ENCODE measurements around the gene OR52L1. TPM values are rescaled to one million over a fixed set of nuclear protein-coding genes. Genes with fewer than 3 reads are reported as not detected.

The OR52L1 gene
- polyA plus RNA-seq, 1 donor (not counting 4 experiments of a cell fraction or from before 2014, with no cell fraction given): not detected

DNA sequence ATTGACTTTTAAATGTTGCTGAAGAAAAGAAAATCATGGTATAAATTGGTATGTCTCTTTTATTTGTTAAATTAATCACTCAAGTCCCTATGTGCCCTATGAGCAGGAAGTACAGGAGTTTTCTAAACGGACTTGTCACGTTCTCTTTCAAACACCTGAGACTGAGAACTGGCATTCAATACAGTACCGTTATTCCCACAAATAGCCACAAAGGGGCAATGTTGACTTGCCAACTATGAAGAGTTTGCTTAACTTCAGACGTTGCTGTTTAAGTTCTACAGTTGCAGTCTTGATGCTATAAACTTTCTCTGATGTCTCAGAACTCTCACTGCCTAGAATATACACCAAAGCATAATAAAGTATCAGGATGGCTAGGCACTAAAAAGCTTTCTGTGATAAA lies 36.2 kb upstream of the OR52L1 start:
- Histone ChIP-seq H3K9ac (ENCODE audit: control insufficient read depth, extremely low read depth, insufficient read depth, low read length) (no peak overlapping the region), H3K79me2 (ENCODE audit: control insufficient read depth, insufficient read depth, low read length) (no peaks in the 10 kb centered on the region), H3K9me3 (ENCODE audit: control insufficient read depth, low read depth, low read length) (no peaks in the 10 kb centered on the region), H3K36me3 (ENCODE audit: control insufficient read depth in 2 of 2, extremely low read depth in 1 of 2, insufficient read depth in 2 of 2, low read length in 2 of 2) (no peaks in the 10 kb centered on the region), H2AFZ (ENCODE audit: control insufficient read depth, low read length) (no peak overlapping the region), H3K9me1 (ENCODE audit: control insufficient read depth, extremely low read depth, insufficient read depth, low read length) (no peaks in the 10 kb centered on the region), H4K20me1 (ENCODE audit: control insufficient read depth, extremely low read depth, insufficient read depth, low read length) (no peaks in the 10 kb centered on the region), H3K4me1 (ENCODE audit: control insufficient read depth, extremely low read depth, insufficient read depth, low read length) (no peaks in the 10 kb centered on the region), H3K27ac (ENCODE audit: control insufficient read depth, insufficient read depth, low read length) (no peak overlapping the region), H3K4me2 (ENCODE audit: control insufficient read depth, extremely low read depth, insufficient read depth, low read depth, low read length) (no peak overlapping the region), H3K27me3 (ENCODE audit: control insufficient read depth, extremely low read depth, insufficient read depth, low read length) (no peaks in the 10 kb centered on the region), H3K4me3 (ENCODE audit: control insufficient read depth in 2 of 3, extremely low read depth in 1 of 3, insufficient read depth in 2 of 3, low read depth in 1 of 3, low read length in 3 of 3) (no peak overlapping the region)
- TF ChIP-seq EZH2 (IDR thresholded peaks at IDR 0.05; ENCODE audit: low read length): no peak
- TF ChIP-seq, protein P1, sequence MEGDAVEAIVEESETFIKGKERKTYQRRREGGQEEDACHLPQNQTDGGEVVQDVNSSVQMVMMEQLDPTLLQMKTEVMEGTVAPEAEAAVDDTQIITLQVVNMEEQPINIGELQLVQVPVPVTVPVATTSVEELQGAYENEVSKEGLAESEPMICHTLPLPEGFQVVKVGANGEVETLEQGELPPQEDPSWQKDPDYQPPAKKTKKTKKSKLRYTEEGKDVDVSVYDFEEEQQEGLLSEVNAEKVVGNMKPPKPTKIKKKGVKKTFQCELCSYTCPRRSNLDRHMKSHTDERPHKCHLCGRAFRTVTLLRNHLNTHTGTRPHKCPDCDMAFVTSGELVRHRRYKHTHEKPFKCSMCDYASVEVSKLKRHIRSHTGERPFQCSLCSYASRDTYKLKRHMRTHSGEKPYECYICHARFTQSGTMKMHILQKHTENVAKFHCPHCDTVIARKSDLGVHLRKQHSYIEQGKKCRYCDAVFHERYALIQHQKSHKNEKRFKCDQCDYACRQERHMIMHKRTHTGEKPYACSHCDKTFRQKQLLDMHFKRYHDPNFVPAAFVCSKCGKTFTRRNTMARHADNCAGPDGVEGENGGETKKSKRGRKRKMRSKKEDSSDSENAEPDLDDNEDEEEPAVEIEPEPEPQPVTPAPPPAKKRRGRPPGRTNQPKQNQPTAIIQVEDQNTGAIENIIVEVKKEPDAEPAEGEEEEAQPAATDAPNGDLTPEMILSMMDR (optimal IDR thresholded peaks at IDR 0.05 in 1 of 3, IDR thresholded peaks at IDR 0.05 in 1 of 3, conservative IDR thresholded peaks at IDR 0.05 in 1 of 3; ENCODE audit: extremely low read depth in 1 of 3, insufficient read depth in 2 of 3, low read length in 3 of 3): peak; percentile 47 to 53 (median 51)
- DNase-seq (ENCODE audit: low read depth, low spot score): no peak
- dilution Hi-C loops (cut with MboI; ENCODE audit: extremely low pct_ligation_motif_present, low sequenced_read_pairs): no loop called here
- no peak for FAIRE-seq

DNA sequence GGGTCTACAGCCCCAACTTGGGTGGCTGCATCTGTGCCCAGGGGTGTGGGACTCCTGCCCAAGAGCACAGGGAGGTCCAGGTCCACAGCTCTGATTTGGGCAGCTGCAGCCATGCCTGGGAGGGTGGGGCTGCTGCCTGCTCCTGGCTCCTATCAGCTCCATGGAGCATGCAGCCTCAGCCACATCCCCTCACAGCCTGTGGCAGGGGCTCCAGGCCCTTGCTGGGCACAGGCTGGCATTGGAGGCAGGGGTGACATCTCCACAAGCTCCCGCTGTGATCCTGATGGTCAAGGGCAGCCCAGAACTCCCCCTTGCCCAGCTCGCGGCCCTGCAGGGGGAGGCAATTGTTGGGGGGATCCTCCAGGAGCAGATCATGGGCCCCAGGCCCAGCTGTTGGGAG lies 26.3 kb upstream of the OR52L1 start:
- no peak for TF ChIP-seq EZH2 (IDR thresholded peaks at IDR 0.05; ENCODE audit: low read length)
- TF ChIP-seq, protein P1 (optimal IDR thresholded peaks at IDR 0.05 in 1 of 3, IDR thresholded peaks at IDR 0.05 in 1 of 3, conservative IDR thresholded peaks at IDR 0.05 in 1 of 3; ENCODE audit: extremely low read depth in 1 of 3, insufficient read depth in 2 of 3, low read length in 3 of 3): no peak
- Histone ChIP-seq H3K36me3 (ENCODE audit: control insufficient read depth in 2 of 2, extremely low read depth in 1 of 2, insufficient read depth in 2 of 2, low read length in 2 of 2) (no peaks in the 10 kb centered on the region), H3K4me1 (ENCODE audit: control insufficient read depth, extremely low read depth, insufficient read depth, low read length) (no peaks in the 10 kb centered on the region), H3K27me3 (ENCODE audit: control insufficient read depth, extremely low read depth, insufficient read depth, low read length) (no peaks in the 10 kb centered on the region), H3K9ac (ENCODE audit: control insufficient read depth, extremely low read depth, insufficient read depth, low read length) (no peak overlapping the region), H3K4me2 (ENCODE audit: control insufficient read depth, extremely low read depth, insufficient read depth, low read depth, low read length) (no peak overlapping the region), H2AFZ (ENCODE audit: control insufficient read depth, low read length) (no peak overlapping the region), H3K27ac (ENCODE audit: control insufficient read depth, insufficient read depth, low read length) (no peak overlapping the region), H4K20me1 (ENCODE audit: control insufficient read depth, extremely low read depth, insufficient read depth, low read length) (no peaks in the 10 kb centered on the region), H3K9me1 (ENCODE audit: control insufficient read depth, extremely low read depth, insufficient read depth, low read length) (no peaks in the 10 kb centered on the region), H3K9me3 (ENCODE audit: control insufficient read depth, low read depth, low read length) (no peaks in the 10 kb centered on the region), H3K4me3 (ENCODE audit: control insufficient read depth in 2 of 3, extremely low read depth in 1 of 3, insufficient read depth in 2 of 3, low read depth in 1 of 3, low read length in 3 of 3) (no peak overlapping the region), H3K79me2 (ENCODE audit: control insufficient read depth, insufficient read depth, low read length) (no peaks in the 10 kb centered on the region)
- dilution Hi-C loops (cut with MboI; ENCODE audit: extremely low pct_ligation_motif_present, low sequenced_read_pairs): no loop called here
- DNase-seq (ENCODE audit: low read depth, low spot score) (no peak), FAIRE-seq (no peak)
